NOMO-1 (cell line): ENCODE results near the gene RECQL5.
A peak's percentile ranks its signal among the peaks of the same experiment; 100 is the strongest.

ENCODE experiments used
- DNase-seq, 2 experiments: peaks; one replicate each; lab custom pipeline; 2025; ENCODE audit not compliant: unreplicated experiment in 2 of 2; lab: John Stamatoyannopoulos, UW

Gene RECQL5

GRCh38 chr17:75619506-75620431, 47.2 kb downstream of the RECQL5 start:
- DNase-seq = no peak

GRCh38 chr17:75617675-75618074, 49.3 kb downstream of the RECQL5 start:
- DNase-seq = no peak

- DNase-seq = no peak
Measured at GRCh38 chr17:75617218-75617617, 49.7 kb downstream of the RECQL5 start.

- DNase-seq = no peak
Measured at GRCh38 chr17:75616521-75617122, 50.3 kb downstream of the RECQL5 start.

- no peak for DNase-seq
Measured at GRCh38 chr17:75615301-75615700, 51.7 kb downstream of the RECQL5 start.

GRCh38 chr17:75614556-75615270, 52.2 kb downstream of the RECQL5 start:
- no peak for DNase-seq

GRCh38 chr17:75614006-75614405, 52.9 kb downstream of the RECQL5 start:
- DNase-seq = no peak

GRCh38 chr17:75612906-75613626, 53.9 kb downstream of the RECQL5 start:
- DNase-seq = no peak

- no peak for DNase-seq
Measured at GRCh38 chr17:75611851-75612429, 55.0 kb downstream of the RECQL5 start.

GRCh38 chr17:75610103-75610984, 56.6 kb downstream of the RECQL5 start:
- no peak for DNase-seq

GRCh38 chr17:75607086-75607485, 59.9 kb downstream of the RECQL5 start:
- DNase-seq = no peak

- no peak for DNase-seq
Measured at GRCh38 chr17:75605790-75606189, 61.2 kb downstream of the RECQL5 start.

GRCh38 chr17:75604034-75604695, 62.8 kb downstream of the RECQL5 start:
- DNase-seq = no peak

GRCh38 chr17:75603123-75603522, 63.8 kb downstream of the RECQL5 start:
- no peak for DNase-seq

- no peak for DNase-seq
Measured at GRCh38 chr17:75602644-75603043, 64.3 kb downstream of the RECQL5 start.

GRCh38 chr17:75601057-75601987, 65.6 kb downstream of the RECQL5 start:
- peak; percentile 23 to 39 for DNase-seq

GRCh38 chr17:75596320-75597087, 70.5 kb downstream of the RECQL5 start:
- no peak for DNase-seq
